IMR-90 (cell line): ENCODE results near the gene SIRT2.

Experiments
- CEBPB ChIP-seq: IDR thresholded peaks from 2 replicates; pipeline ENCODE4 v1.6.1; 2012; ENCODE audit warnings: low read depth, low read length, improper control_type of control experiment
- CHD1 ChIP-seq: IDR thresholded peaks from 2 replicates; pipeline ENCODE4 v1.6.1; 2012; ENCODE audit warnings: low read depth, low read length, improper control_type of control experiment
- FOS ChIP-seq: fragments of 150-350 bp; IDR thresholded peaks from 2 replicates; pipeline ENCODE4 v1.6.1; 2016; ENCODE audit warnings: low read depth, low read length
- MXI1 ChIP-seq: IDR thresholded peaks from 2 replicates; pipeline ENCODE4 v1.6.1; 2012; ENCODE audit warnings: low read depth, mild to moderate bottlenecking, low read length, moderate library complexity, borderline replicate concordance
- POLR2A ChIP-seq: IDR thresholded peaks from 2 replicates; pipeline ENCODE4 v1.6.1; 2012; ENCODE audit warnings: mild to moderate bottlenecking, low read depth, low read length
- RFX5 ChIP-seq: IDR thresholded peaks from 2 replicates; pipeline ENCODE4 v1.8.0; 2012; ENCODE audit warnings: low read depth, mild to moderate bottlenecking, low read length, moderate library complexity
- SMC3 ChIP-seq: fragments of 150-350 bp; IDR thresholded peaks from 2 replicates; pipeline ENCODE4 v1.6.1; 2016; ENCODE audit warnings: low read depth, mild to moderate bottlenecking, antibody characterized with exemption, low read length, moderate library complexity
- TF ChIP-seq, protein P1 (sequence below): conservative IDR thresholded peaks from 2 replicates; pipeline ENCODE4 v1.5.1; 2012; ENCODE audit warnings: mild to moderate bottlenecking, low read depth, low read length, improper control_type of control experiment
- TF ChIP-seq, protein P2 (sequence below): fragments of 150-350 bp; IDR thresholded peaks from 2 replicates; pipeline ENCODE4 v1.6.1; 2016; ENCODE audit warnings: low read depth, mild to moderate bottlenecking, low read length, moderate library complexity, borderline replicate concordance
- TF ChIP-seq, protein P3 (sequence below): fragments of 150-350 bp; IDR thresholded peaks from 2 replicates; pipeline ENCODE4 v1.6.1; 2017; ENCODE audit warnings: mild to moderate bottlenecking, antibody characterized with exemption, low read length, low read depth

DNA sequence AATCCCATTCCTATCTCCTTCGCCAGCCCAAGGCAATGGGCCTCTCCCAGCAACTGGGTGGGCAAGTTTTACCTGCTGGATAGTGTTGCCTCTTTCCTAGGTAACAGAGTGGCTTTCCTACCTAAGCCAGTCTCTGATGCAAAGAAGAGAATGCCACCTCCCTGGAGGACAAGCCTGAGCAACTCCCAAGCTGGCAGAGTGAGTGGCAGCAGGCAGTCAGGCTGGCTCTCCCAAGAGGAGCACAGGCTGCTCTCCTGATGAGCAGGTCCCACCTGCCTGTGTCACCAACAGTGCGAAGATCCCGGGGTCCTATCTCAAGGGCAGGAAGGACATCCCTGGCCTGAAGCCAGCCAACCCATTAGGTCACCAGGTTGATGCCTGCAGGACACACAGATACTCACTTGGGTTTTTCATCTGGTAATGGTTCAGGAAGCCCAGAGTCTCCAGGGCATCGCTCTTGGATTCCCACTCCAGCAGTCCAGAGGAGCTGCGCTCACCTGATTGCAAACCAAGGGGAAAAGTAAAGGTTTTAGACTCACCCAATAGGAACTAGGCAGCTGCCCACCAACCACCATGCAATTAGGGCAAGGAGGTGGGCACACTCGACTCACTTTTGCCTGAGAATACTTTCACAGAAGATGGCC lies 62.3 kb downstream of the SIRT2 start:
- TF ChIP-seq MXI1 (no peak), SMC3 (no peak), CEBPB (no peak), POLR2A (no peak), FOS (no peak), CHD1 (no peak), RFX5 (no peak)
- TF ChIP-seq, protein P1, sequence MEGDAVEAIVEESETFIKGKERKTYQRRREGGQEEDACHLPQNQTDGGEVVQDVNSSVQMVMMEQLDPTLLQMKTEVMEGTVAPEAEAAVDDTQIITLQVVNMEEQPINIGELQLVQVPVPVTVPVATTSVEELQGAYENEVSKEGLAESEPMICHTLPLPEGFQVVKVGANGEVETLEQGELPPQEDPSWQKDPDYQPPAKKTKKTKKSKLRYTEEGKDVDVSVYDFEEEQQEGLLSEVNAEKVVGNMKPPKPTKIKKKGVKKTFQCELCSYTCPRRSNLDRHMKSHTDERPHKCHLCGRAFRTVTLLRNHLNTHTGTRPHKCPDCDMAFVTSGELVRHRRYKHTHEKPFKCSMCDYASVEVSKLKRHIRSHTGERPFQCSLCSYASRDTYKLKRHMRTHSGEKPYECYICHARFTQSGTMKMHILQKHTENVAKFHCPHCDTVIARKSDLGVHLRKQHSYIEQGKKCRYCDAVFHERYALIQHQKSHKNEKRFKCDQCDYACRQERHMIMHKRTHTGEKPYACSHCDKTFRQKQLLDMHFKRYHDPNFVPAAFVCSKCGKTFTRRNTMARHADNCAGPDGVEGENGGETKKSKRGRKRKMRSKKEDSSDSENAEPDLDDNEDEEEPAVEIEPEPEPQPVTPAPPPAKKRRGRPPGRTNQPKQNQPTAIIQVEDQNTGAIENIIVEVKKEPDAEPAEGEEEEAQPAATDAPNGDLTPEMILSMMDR: no peak
- TF ChIP-seq, protein P2, sequence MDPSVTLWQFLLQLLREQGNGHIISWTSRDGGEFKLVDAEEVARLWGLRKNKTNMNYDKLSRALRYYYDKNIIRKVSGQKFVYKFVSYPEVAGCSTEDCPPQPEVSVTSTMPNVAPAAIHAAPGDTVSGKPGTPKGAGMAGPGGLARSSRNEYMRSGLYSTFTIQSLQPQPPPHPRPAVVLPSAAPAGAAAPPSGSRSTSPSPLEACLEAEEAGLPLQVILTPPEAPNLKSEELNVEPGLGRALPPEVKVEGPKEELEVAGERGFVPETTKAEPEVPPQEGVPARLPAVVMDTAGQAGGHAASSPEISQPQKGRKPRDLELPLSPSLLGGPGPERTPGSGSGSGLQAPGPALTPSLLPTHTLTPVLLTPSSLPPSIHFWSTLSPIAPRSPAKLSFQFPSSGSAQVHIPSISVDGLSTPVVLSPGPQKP: no peak
- TF ChIP-seq, protein P3, sequence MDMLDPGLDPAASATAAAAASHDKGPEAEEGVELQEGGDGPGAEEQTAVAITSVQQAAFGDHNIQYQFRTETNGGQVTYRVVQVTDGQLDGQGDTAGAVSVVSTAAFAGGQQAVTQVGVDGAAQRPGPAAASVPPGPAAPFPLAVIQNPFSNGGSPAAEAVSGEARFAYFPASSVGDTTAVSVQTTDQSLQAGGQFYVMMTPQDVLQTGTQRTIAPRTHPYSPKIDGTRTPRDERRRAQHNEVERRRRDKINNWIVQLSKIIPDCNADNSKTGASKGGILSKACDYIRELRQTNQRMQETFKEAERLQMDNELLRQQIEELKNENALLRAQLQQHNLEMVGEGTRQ: no peak
